HuH-7.5 (cell line): Measurements from ENCODE around the gene DAGLA.

Experiments used
- DNase-seq: peaks from one replicate; pipeline ENCODE4 v3.0.0; 2011; ENCODE audit warnings: low spot score

Gene DAGLA

GRCh38 chr11:61730240-61730994 is 50.2 kb downstream of the DAGLA start:
- DNase-seq: no peak

GRCh38 chr11:61731211-61731951 is 51.2 kb downstream of the DAGLA start:
- DNase-seq: no peak

GRCh38 chr11:61731952-61732675 is 51.9 kb downstream of the DAGLA start:
- no peak for DNase-seq

- no peak for DNase-seq
Measured at GRCh38 chr11:61732705-61733104, 52.5 kb downstream of the DAGLA start.

GRCh38 chr11:61733120-61733978 is 53.2 kb downstream of the DAGLA start:
- peak; percentile 100 for DNase-seq

GRCh38 chr11:61734767-61735166 is 54.6 kb downstream of the DAGLA start:
- DNase-seq: no peak

GRCh38 chr11:61735391-61735790 is 55.2 kb downstream of the DAGLA start:
- DNase-seq: no peak

GRCh38 chr11:61736310-61736709 is 56.1 kb downstream of the DAGLA start:
- no peak for DNase-seq

GRCh38 chr11:61737131-61737530 is 56.9 kb downstream of the DAGLA start:
- DNase-seq: no peak

GRCh38 chr11:61737636-61738386 is 57.6 kb downstream of the DAGLA start:
- no peak for DNase-seq

- DNase-seq: no peak
Measured at GRCh38 chr11:61738776-61739175, 58.6 kb downstream of the DAGLA start.

- no peak for DNase-seq
Measured at GRCh38 chr11:61739413-61739812, 59.2 kb downstream of the DAGLA start.

GRCh38 chr11:61739966-61740365 is 59.8 kb downstream of the DAGLA start:
- no peak for DNase-seq

GRCh38 chr11:61742391-61742790 is 62.2 kb downstream of the DAGLA start:
- DNase-seq: no peak

- DNase-seq: no peak
Measured at GRCh38 chr11:61743486-61744095, 63.4 kb downstream of the DAGLA start.

- DNase-seq: no peak
Measured at GRCh38 chr11:61744181-61744580, 64.0 kb downstream of the DAGLA start.

GRCh38 chr11:61744609-61745156 is 64.5 kb downstream of the DAGLA start:
- no peak for DNase-seq

GRCh38 chr11:61745781-61746441 is 65.7 kb downstream of the DAGLA start:
- DNase-seq: no peak

- DNase-seq: no peak
Measured at GRCh38 chr11:61746442-61747191, 66.4 kb downstream of the DAGLA start.
